Colonic mucosa (tissue), 4 donors: ENCODE measurements around the gene KMO. TPM values are rescaled to one million over a fixed set of nuclear protein-coding genes. Genes with fewer than 3 reads are reported as not detected.
A peak's percentile ranks its signal among the peaks of the same experiment; 100 is the strongest.

Experiments
- DNase-seq: peaks from one replicate; pipeline ENCODE4 v3.0.0-alpha.2; 2020
- H3K27ac ChIP-seq: fragments of 200-600 bp; one replicate; pipeline ENCODE4 v1.8.0; 2021
- H3K27me3 ChIP-seq: fragments of 200-600 bp; one replicate; pipeline ENCODE4 v1.8.0; 2021
- H3K36me3 ChIP-seq: fragments of 200-600 bp; one replicate; pipeline ENCODE4 v1.8.0; 2021
- H3K4me1 ChIP-seq: fragments of 200-600 bp; one replicate; pipeline ENCODE4 v1.8.0; 2021; ENCODE audit warnings: mild to moderate bottlenecking
- H3K4me3 ChIP-seq: fragments of 200-600 bp; one replicate; pipeline ENCODE4 v1.8.0; 2021
- H3K9ac ChIP-seq, 2 donors: one replicate each; pipeline ENCODE4 v1.7.0; 2013; ENCODE audit warnings: control low read depth in 2 of 2, low read depth in 2 of 2, low read length in 2 of 2
- H3K9me3 ChIP-seq: fragments of 200-600 bp; one replicate; pipeline ENCODE4 v1.8.0; 2021
- intact Hi-C: fragments of 100-400 bp; cut with DNase I; formaldehyde crosslinking; loops from one replicate; pipeline ENCODE4 v1.14.1; 2022
- total RNA-seq, 2 donors: library from RNA; stranded (reverse); fragmentation: NEBNext Ultra II Directional in 1 of 2; extraction: Animal tissue kit (Norgen Biotek cat#: 25700) in 1 of 2; gene quantifications; one replicate each; pipeline ENCODE4 v1.2.1, GENCODE V29; 2021
- TF ChIP-seq, protein P1 (sequence below): fragments of 200-600 bp; IDR thresholded peaks from one replicate; pipeline ENCODE4 v1.8.0; 2022; ENCODE audit warnings: antibody characterized with exemption, mild to moderate bottlenecking
- donor health status: healthy.
- donor health status: DM: no; HTN: no; CAD: no.
- donor health status: DM: no; HTN: no; CAD: no.

KMO gene
- total RNA-seq, 2 donors from 2014 or later = 0.80 TPM; not detected in 1

DNA sequence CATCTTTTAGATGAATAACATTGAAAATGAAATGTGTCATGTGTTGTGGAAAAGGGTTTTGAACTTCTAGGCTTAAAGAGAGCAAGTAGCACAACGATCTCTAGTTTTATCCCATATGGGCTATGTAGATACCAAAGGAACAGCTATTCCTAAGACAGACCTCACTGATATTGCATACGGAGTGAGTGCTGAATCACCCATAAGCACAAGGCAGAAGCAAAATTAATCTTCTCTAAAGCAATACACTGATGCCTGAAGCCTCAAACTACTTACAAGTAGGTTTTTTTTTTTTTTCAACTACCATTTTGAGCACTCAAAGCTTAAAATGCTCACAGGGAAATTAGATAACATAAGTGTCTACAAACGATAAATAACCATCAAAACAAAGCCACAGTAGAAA is 5.0 kb upstream of the KMO start:
- Histone ChIP-seq H3K4me1 (no peaks in the 10 kb centered on the region), H3K9me3 (no peaks in the 10 kb centered on the region), H3K27ac (no peak overlapping the region), H3K4me3 (no peak overlapping the region), H3K27me3 (no peaks in the 10 kb centered on the region), H3K9ac (no peak overlapping the region), H3K36me3 (no peaks in the 10 kb centered on the region)
- no peak for DNase-seq
- intact Hi-C loops = no loop called here
- TF ChIP-seq, protein P1, sequence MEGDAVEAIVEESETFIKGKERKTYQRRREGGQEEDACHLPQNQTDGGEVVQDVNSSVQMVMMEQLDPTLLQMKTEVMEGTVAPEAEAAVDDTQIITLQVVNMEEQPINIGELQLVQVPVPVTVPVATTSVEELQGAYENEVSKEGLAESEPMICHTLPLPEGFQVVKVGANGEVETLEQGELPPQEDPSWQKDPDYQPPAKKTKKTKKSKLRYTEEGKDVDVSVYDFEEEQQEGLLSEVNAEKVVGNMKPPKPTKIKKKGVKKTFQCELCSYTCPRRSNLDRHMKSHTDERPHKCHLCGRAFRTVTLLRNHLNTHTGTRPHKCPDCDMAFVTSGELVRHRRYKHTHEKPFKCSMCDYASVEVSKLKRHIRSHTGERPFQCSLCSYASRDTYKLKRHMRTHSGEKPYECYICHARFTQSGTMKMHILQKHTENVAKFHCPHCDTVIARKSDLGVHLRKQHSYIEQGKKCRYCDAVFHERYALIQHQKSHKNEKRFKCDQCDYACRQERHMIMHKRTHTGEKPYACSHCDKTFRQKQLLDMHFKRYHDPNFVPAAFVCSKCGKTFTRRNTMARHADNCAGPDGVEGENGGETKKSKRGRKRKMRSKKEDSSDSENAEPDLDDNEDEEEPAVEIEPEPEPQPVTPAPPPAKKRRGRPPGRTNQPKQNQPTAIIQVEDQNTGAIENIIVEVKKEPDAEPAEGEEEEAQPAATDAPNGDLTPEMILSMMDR = no peak

DNA sequence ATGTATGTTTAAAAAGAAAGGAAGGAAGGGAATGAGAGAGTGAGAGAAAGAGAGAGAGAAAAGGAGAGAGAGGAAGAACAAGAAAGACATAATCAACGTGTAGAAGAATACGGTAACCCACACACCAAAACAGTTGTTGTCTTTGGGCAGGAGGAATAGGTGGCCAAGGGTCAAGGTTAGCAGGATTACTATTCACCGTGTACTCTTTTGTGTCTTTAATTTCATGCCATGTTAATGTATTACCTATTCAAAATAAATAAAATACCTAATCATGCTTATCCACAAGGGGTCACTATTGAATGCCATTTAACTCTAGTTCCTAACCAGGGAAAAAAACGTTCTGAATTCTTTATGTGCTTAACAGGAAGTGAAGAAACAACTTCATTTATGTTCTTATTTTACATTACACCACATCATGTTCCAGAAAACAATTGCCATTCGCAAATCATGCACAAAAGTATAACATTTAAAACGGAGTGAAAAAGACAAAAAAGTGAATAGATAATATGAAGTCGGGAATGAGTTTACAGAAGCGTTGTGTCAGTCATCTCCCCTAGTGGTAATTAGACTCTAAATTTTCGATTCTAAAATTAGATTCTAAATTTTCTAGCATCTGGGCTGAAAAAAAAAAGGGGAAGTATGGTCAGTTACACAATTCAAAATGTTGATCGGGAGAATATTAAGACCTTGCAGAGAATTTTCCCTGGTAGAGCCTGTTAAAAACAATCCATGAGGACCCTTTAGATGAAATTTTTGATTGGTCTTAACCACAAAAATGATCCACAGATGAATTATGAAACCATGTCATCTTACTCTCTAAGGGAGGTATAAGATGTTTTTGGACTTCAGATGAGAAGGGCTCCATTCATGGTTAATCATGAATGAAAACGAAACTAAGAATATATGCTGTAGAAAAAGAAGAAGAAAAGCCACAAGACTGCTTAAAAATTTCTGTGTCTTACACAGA is 700 bp upstream of the KMO start:
- H3K9ac ChIP-seq = peak overlapping the region in 1 of 2 donors; percentile 43
- H3K36me3 ChIP-seq = no peaks in the 10 kb centered on the region
- H3K27ac ChIP-seq = peak overlapping the region; percentile 3
- H3K9me3 ChIP-seq = no peaks in the 10 kb centered on the region
- TF ChIP-seq, protein P1 = peak; percentile 54
- DNase-seq = no peak
- H3K4me1 ChIP-seq = no peaks in the 10 kb centered on the region
- intact Hi-C loops = loop anchor here (5.0 kb wide), 1 partner anchor 306 kb away; no protein-coding TSS in a partner anchor
- H3K27me3 ChIP-seq = no peaks in the 10 kb centered on the region
- peak overlapping the region; percentile 29 for H3K4me3 ChIP-seq

GRCh38 chr1:241532864-241533263 is 686 bp downstream of the KMO start:
- H3K9ac ChIP-seq = no peak overlapping the region
- no peaks in the 10 kb centered on the region for H3K36me3 ChIP-seq
- H3K27ac ChIP-seq = peak overlapping the region; percentile 3
- no peaks in the 10 kb centered on the region for H3K9me3 ChIP-seq
- H3K4me3 ChIP-seq = no peak overlapping the region
- intact Hi-C loops = loop anchor here (5.0 kb wide), 1 partner anchor 304 kb away; no protein-coding TSS in a partner anchor
- no peaks in the 10 kb centered on the region for H3K27me3 ChIP-seq
- DNase-seq = no peak
- TF ChIP-seq, protein P1 = no peak
- H3K4me1 ChIP-seq = no peaks in the 10 kb centered on the region

- H3K4me1 ChIP-seq = no peaks in the 10 kb centered on the region
- H3K36me3 ChIP-seq = no peaks in the 10 kb centered on the region
- H3K4me3 ChIP-seq = no peak overlapping the region
- DNase-seq = no peak
- intact Hi-C loops = loop anchor here (5.0 kb wide), 1 partner anchor 304 kb away; no protein-coding TSS in a partner anchor
- H3K27ac ChIP-seq = peak overlapping the region; percentile 3
- H3K9ac ChIP-seq = no peak overlapping the region
- H3K9me3 ChIP-seq = no peaks in the 10 kb centered on the region
- no peaks in the 10 kb centered on the region for H3K27me3 ChIP-seq
- TF ChIP-seq, protein P1 = no peak
Measured at GRCh38 chr1:241533326-241534115, 1.3 kb downstream of the KMO start.

- TF ChIP-seq, protein P1 = no peak
- DNase-seq = no peak
- Histone ChIP-seq H3K9ac (no peak overlapping the region), H3K27me3 (no peaks in the 10 kb centered on the region), H3K9me3 (no peaks in the 10 kb centered on the region), H3K4me3 (no peak overlapping the region), H3K4me1 (no peaks in the 10 kb centered on the region), H3K36me3 (no peaks in the 10 kb centered on the region), H3K27ac (no peak overlapping the region)
- intact Hi-C loops = no loop called here
Measured at GRCh38 chr1:241536304-241536703, 4.1 kb downstream of the KMO start.
